ENCODE data around the gene GNAS.

GRCh38 chr20:58851969-58852458 is 502 bp upstream of the GNAS start:
- TF ChIP-seq, protein P1, sequence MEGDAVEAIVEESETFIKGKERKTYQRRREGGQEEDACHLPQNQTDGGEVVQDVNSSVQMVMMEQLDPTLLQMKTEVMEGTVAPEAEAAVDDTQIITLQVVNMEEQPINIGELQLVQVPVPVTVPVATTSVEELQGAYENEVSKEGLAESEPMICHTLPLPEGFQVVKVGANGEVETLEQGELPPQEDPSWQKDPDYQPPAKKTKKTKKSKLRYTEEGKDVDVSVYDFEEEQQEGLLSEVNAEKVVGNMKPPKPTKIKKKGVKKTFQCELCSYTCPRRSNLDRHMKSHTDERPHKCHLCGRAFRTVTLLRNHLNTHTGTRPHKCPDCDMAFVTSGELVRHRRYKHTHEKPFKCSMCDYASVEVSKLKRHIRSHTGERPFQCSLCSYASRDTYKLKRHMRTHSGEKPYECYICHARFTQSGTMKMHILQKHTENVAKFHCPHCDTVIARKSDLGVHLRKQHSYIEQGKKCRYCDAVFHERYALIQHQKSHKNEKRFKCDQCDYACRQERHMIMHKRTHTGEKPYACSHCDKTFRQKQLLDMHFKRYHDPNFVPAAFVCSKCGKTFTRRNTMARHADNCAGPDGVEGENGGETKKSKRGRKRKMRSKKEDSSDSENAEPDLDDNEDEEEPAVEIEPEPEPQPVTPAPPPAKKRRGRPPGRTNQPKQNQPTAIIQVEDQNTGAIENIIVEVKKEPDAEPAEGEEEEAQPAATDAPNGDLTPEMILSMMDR (IDR thresholded peaks at IDR 0.05), result no peak
- no peak for TF ChIP-seq POLR2A (IDR thresholded peaks at IDR 0.05)
